GM19238 (cell line): ENCODE measurements around the gene TCERG1L.
"Not testable (repeated sequence)": the region's sequence is repeated elsewhere in the genome, so short reads cannot be mapped to it uniquely, and the experiment has no call there.

Experiments used
- DNase-seq: peaks from one replicate; pipeline ENCODE4 v3.0.0; 2011; ENCODE audit warnings: low spot score; ENCODE audit not compliant: insufficient read length

TCERG1L gene

DNA sequence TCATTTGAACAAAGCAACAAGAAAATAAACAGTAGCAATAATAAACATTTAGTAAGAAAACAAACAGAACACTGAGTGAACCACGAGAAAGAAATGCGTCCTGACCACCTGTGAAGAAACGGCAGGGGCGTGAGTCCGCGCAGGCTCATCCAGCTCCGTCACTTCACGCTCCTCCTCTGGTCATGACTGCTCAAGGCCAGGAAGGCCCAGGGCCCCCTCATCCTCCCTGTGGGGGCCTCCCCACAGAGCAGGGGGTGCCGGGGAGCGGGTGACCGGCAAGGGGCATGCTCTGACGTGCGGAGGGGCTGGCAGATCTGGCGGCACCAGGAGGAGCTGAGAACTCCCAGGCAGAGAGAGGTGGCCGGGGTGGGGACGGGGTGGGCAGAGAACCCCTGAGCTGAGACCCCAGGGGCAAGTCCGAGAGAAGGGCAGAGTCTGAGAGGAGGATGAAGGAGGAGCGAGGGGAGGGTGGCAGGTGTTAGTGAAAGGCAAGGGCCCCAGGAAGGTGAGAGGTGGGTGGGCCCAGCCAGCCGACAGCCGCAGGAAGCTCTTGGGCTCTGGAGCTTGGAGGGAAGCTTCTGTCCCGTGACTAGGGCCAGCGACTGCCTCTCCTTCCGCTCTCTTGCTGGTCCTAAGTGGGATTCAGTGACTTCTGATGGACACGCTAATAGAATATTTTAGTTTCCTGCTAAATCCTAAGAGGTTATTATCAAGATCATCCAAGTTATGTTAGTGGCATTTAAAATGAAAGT lies 223.9 kb downstream of the TCERG1L start:
- no peak for DNase-seq

DNA sequence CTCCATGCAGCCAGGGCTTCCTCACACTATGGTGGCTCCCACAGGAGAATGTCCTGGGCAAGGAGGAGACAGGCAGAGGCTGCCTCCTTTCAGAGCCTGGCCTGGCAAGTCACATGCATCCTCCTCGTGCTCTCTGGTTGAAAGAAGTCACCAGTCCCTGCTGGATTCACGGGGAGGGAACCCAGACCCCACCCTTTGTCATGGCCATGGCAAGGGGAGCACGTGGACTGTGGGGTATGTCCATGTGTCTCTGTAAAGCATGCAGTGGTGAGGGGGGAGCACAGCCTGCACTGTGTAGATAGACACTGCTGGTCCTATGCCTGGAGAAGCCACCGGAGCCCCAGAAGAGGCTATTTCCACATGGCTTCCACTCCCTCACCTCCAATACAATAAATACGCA lies 225.0 kb downstream of the TCERG1L start:
- no peak for DNase-seq

- DNase-seq = no peak
Measured at GRCh38 chr10:131086094-131086493, 225.4 kb downstream of the TCERG1L start.

DNA sequence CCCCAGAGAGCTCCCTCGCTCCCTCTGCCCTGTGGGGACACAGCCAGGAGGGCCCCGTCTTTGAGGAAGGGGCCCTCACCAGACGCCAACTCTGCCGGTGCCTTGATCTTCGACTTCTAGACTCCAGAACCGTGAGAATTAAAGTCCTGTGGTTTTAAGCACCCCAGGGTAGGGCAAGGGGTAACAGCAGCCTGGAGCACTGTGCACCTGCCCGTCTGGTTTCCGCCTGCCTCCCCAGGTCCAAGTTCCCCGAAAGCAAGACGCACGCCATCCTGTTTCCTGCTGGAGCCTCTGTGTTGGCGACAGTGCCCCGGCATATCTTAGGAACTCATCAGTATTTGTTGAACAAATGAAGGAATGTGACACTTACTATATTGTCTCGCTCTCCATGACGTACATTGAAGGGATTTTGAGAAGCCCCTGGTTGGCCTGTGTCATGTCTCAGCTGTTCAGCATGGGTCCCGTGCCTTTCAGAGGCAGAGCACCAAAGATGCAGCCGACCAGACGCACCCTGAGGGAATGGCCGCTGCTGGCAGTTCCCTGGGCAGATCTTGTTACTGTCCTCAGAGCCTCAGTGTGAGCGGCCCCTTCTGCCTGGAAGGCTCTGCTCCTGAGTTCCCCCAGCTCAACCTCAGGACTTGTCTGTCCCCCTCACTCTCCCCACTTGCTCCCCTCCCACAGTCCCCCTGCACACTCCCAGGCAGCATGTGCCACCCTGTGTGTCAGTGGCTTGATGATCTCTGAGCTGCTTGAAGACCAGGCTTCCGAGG lies 226.2 kb downstream of the TCERG1L start:
- DNase-seq = no peak

DNA sequence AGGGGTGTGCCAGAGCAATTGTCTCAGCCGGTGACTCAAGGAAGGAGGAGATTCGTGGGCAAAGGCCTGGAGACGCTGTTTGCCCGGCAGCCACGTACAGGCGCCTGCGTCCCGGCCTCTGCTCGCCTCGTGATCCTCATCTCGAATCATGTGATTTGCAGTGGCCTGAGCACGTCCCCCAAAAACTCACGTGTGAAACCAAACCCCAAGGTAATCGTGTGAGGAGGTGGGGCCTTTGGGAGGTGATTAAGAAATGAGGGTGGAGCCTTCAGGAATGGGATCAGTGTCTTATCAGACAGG lies 226.8 kb downstream of the TCERG1L start:
- DNase-seq = no peak

GRCh38 chr10:131083915-131084790 lies 227.4 kb downstream of the TCERG1L start:
- DNase-seq = no peak

GRCh38 chr10:131082991-131083481 lies 228.5 kb downstream of the TCERG1L start:
- DNase-seq = no peak

DNA sequence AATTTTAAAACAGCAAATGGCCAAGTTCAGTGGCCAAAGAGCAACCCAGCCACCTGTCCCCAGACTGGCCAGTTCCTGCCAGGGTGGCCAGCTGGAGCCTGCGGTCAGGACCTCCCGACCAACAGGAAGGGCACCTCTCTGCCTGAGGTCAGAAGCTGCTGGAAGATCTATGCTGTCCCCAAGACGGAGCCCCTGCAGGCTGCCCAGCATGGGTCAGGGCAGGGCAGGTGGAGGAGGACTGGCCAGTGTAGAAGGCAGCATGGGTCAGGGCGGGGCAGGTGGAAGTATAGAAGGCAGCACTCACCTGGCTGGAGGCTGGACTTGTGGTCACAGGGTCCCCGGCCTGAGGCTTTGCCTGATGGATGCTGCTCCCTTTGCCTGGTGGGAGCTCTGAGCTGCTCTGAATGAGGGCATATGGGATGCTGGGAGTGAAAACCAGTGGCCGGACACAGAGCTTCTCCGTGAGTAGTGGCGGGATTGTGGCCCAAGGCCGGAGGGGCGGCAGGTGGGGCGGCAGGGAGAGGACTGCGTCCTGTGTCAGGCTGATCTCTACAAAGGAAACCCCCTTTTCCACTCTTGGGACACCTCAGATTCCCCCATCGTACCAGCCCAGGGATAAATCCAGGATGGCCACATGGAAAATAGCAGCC lies 229.2 kb downstream of the TCERG1L start:
- no peak for DNase-seq

DNA sequence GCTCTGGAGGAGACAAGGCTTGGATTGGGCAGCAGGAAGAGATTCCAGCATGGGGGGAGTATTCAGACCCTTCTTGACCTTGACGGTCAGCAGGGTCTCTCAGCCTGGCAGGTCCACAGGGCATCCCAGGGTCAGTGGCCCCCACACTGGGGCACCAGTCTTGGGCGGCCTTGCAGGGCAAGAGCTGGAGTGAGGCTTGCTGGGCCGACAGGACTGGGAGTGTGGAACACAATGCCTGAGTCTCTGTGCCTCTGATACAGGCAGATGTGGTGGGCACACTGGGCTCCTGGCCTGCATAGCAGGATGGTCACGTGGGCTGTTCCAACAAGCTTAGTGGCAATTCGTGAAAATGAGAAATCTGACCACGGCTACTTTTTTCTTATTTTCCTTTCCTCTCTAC lies 229.7 kb downstream of the TCERG1L start:
- DNase-seq = no peak

GRCh38 chr10:131081376-131081775 lies 230.1 kb downstream of the TCERG1L start:
- DNase-seq = no peak

DNA sequence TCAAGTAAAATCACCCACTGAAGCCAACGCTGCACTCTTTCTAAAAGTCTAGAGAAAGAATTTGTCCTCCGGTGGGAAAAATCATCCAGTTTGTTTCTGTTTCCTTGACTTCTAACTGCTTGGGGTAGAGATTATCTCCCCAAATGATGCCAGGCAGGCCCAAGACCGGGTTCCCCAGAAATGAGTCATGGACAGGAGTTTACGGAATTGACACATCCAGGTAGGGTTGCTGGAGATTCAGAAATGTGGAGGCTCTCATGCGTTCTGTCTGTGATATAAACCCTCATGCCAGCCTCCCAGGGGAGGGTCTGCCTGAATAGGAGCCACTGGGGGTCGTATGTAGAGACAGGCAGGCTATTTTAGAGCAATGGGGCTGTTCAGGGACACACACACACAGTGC lies 230.9 kb downstream of the TCERG1L start:
- no peak for DNase-seq

DNA sequence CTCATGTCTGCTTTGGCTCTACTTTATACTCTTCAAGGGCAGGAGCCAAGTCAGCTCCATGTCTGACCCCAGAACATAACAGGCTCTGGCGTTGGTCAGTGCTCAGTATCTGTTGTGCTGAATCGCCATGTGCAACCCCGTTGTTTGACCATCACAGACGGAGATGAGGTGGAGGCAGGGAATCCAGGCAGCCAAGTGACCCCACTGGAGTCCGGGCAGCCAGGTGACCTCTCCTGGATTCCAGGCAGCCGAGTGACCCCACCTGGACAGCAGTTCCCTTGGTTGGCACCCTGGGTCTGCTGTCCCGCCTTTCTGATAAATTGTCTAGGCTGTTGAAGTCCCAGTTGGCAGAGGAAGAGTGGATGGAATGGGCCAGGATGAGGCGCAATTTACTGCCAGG lies 232.2 kb downstream of the TCERG1L start:
- no peak for DNase-seq

DNA sequence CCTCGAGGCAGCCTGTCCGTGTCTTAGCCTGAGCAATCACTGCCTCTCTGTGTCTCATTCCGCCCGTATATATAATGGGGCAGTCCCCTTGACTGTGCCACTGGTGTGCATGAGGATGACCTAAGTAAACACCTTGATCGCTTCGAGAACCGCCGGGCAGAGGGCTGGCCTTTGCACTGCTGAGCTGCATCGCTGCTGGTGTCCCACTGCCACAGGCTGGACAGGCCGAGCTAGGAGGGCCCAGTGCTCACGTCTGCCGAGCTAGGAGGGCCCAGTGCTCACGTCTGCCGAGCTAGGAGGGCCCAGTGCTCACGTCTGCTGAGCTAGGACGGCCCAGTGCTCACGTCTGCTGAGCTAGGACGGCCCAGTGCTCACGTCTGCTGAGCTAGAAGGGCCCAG lies 232.6 kb downstream of the TCERG1L start:
- not testable (repeated sequence) for DNase-seq

- DNase-seq = no peak
Measured at GRCh38 chr10:131078131-131078881, 233.2 kb downstream of the TCERG1L start.

DNA sequence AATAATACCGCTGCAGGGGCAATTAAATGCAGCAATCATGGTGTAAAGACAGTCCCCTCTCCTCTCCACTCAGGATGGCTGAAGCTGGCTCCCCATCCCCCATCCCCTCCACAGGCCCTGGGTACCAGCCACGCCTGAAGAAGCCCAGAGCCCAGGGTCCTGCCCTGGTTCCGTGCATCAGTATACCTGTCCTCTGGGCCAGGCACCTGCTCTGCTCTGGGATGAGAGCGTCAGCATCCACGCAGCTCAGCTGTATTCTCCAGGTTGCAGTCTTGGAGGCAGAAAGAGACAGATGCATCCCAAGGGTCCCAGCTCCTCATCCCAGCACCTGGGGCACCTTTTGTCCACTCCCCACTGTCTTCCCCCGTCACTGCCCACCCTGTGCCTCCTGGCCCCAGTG lies 233.8 kb downstream of the TCERG1L start:
- no peak for DNase-seq

- DNase-seq = no peak
Measured at GRCh38 chr10:131077031-131077430, 234.5 kb downstream of the TCERG1L start.

- DNase-seq = no peak
Measured at GRCh38 chr10:131076356-131076755, 235.2 kb downstream of the TCERG1L start.

GRCh38 chr10:131075218-131075770 lies 236.2 kb downstream of the TCERG1L start:
- DNase-seq = no peak

DNA sequence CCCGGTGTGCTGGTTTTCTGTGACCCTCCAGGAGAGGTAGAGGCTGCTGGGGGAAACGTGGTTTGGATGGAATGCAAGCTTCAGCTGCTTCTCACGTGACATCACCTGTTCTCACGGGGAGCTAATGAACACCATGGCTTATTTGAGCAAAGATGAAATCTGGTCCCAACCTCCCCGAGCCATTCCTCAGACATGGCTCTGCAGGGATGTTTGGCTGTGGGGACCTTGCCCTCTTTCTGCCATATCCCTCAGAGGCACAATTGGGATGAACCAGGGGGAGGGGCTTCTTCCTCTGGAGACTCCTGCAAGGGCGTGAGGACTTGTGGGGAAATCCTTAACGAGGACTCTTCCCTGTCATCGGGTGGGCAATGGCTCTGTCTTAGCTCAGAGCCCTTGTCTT lies 236.8 kb downstream of the TCERG1L start:
- DNase-seq = no peak

DNA sequence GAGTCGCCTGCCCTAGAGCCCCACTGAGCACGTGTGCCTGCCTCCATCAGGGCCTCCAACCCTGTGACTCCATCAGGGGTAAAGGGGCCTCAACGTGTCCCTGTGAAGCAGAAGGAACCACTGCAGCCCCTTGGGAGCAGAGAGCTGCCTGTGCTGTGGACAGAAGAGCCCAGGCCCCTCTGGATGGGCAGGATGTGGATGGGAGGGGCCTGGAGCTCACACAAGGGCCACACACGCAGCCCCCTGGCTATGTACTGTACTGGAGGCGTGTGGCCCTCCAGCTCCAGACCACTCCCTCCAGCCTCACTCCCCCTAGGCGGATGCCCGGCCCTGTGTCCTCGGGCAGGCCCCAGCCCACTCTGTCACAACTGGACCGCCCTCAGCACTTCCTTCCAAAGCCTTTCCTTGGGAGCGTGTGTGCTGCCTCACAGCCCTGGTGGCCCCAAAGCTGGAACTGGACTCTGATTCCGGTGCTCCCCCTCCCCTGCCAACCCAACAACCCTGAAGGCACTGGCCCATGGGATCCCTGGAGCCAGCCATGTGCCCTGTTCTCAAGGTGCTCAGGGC lies 238.0 kb downstream of the TCERG1L start:
- no peak for DNase-seq
